Islet precursor cell (in vitro differentiated cells): ENCODE data around the gene SMC4.

ENCODE experiments used
- DNase-seq: peaks from one replicate; pipeline ENCODE4 v3.0.0-alpha.2; 2018

SMC4 gene

GRCh38 chr3:160479376-160479775, 79.9 kb downstream of the SMC4 start:
- no peak for DNase-seq

- peak; percentile 57 for DNase-seq
Observed at GRCh38 chr3:160480931-160481330, 81.5 kb downstream of the SMC4 start.

GRCh38 chr3:160481856-160482255, 82.4 kb downstream of the SMC4 start:
- DNase-seq, result no peak

- DNase-seq, result no peak
Observed at GRCh38 chr3:160482796-160483195, 83.3 kb downstream of the SMC4 start.
